HepG2 (cell line): ENCODE measurements around the gene FBLL1. TPM values are rescaled to one million over a fixed set of nuclear protein-coding genes. Genes with fewer than 3 reads are reported as not detected.

Experiments used
- ATAD3A ChIP-seq: sonication (generic); formaldehyde crosslinking; IDR thresholded peaks from 2 replicates; pipeline ENCODE4 v1.4.0; 2020; ENCODE audit warnings: missing genetic modification reagents
- CHD2 ChIP-seq: IDR thresholded peaks from 2 replicates; pipeline ENCODE4 v1.6.1; 2011; ENCODE audit warnings: low read depth, low read length, improper control_type of control experiment
- ELF3 ChIP-seq: IDR thresholded peaks from 2 replicates; pipeline ENCODE4 v1.6.1; 2016; ENCODE audit warnings: missing genetic modification reagents, missing compliant biosample characterization
- GATAD2A ChIP-seq: IDR thresholded peaks from 2 replicates; pipeline ENCODE4 v1.6.1; 2016
- GZF1 ChIP-seq: sonication (generic); formaldehyde crosslinking; IDR thresholded peaks from 2 replicates; pipeline ENCODE4 v1.5.1; 2020; ENCODE audit warnings: mild to moderate bottlenecking, missing genetic modification reagents
- KDM2A ChIP-seq: sonication (generic); formaldehyde crosslinking; IDR thresholded peaks from 2 replicates; pipeline ENCODE4 v1.4.0; 2020; ENCODE audit warnings: low read depth, missing genetic modification reagents, borderline replicate concordance
- KDM4B ChIP-seq: sonication (generic); formaldehyde crosslinking; IDR thresholded peaks from 2 replicates; pipeline ENCODE4 v1.4.0; 2020; ENCODE audit warnings: missing genetic modification reagents
- MAFK ChIP-seq, 2 experiments: IDR thresholded peaks in 1 of 2; conservative IDR thresholded peaks in 1 of 2; 2 replicates each; pipeline ENCODE4 v1.6.1; 2011; ENCODE audit warnings: improper control_type of control experiment in 2 of 2, low read length in 2 of 2
- MEIS2 ChIP-seq: sonication (generic); formaldehyde crosslinking; IDR thresholded peaks from 2 replicates; pipeline ENCODE4 v1.9.0; 2021; ENCODE audit warnings: mild to moderate bottlenecking, missing genetic modification reagents
- PHF8 ChIP-seq: sonication (generic); formaldehyde crosslinking; IDR thresholded peaks from 2 replicates; pipeline ENCODE4 v1.5.0; 2020; ENCODE audit warnings: missing genetic modification reagents
- SIX1 ChIP-seq: sonication (generic); formaldehyde crosslinking; IDR thresholded peaks from 2 replicates; pipeline ENCODE4 v1.4.0; 2020; ENCODE audit warnings: missing genetic modification reagents, borderline replicate concordance
- SKI ChIP-seq: fragments of 450-650 bp; IDR thresholded peaks from one replicate; pipeline ENCODE4 v1.6.1; 2018; ENCODE audit warnings: mild to moderate bottlenecking; ENCODE audit not compliant: partially characterized antibody
- ZFP41 ChIP-seq: sonication (generic); formaldehyde crosslinking; IDR thresholded peaks from 2 replicates; pipeline ENCODE4 v1.4.0; 2020; ENCODE audit warnings: mild to moderate bottlenecking, missing genetic modification reagents, borderline replicate concordance
- ZHX2 ChIP-seq, 2 experiments: sonication (generic) in 1 of 2; formaldehyde crosslinking in 1 of 2; IDR thresholded peaks; 2 replicates each; pipeline versions ENCODE4 v1.6.1 to v1.9.0; 2014 to 2022; ENCODE audit warnings: antibody characterized with exemption in 1 of 2, borderline replicate concordance in 1 of 2, inconsistent platforms in 1 of 2, low read depth in 1 of 2, missing genetic modification reagents in 1 of 2
- ZNF256 ChIP-seq: sonication (generic); formaldehyde crosslinking; conservative IDR thresholded peaks from 2 replicates; pipeline ENCODE4 v1.4.0; 2020; ENCODE audit warnings: missing genetic modification reagents
- ZNF484 ChIP-seq: sonication (generic); formaldehyde crosslinking; IDR thresholded peaks from 2 replicates; pipeline ENCODE4 v1.5.1; 2020; ENCODE audit warnings: mild to moderate bottlenecking, low read depth, missing genetic modification reagents, borderline replicate concordance
- ZNF547 ChIP-seq: sonication (generic); formaldehyde crosslinking; IDR thresholded peaks from 2 replicates; pipeline ENCODE4 v1.5.1; 2020; ENCODE audit warnings: mild to moderate bottlenecking, missing genetic modification reagents
- ZNF703 ChIP-seq: sonication (generic); formaldehyde crosslinking; IDR thresholded peaks from 2 replicates; pipeline ENCODE4 v1.5.1; 2020; ENCODE audit warnings: missing genetic modification reagents, mild to moderate bottlenecking, moderate library complexity, borderline replicate concordance
- ZSCAN5A ChIP-seq: sonication (generic); formaldehyde crosslinking; IDR thresholded peaks from 2 replicates; pipeline ENCODE4 v1.8.0; 2022; ENCODE audit warnings: mild to moderate bottlenecking, missing genetic modification reagents, borderline replicate concordance
- polyA plus RNA-seq, 8 experiments: library from polyadenylated mRNA; depleted of rRNA in 3 of 8; stranded (reverse) in 7 of 8; unstranded in 1 of 8; fragments of >200 nt; fragmentation: Illumina TruSeq in 4 of 8; extraction: Trizol in 4 of 8; gene quantifications; 2 replicates each; pipeline versions ENCODE4 v1.2.1 to v1.2.3, GENCODE V29; 2011 to 2016; ENCODE audit warnings: low read depth in 4 of 8, missing spikeins in 1 of 8, mixed read lengths in 1 of 8; ENCODE audit not compliant: insufficient read depth in 1 of 8
- total RNA-seq, 5 experiments: library from RNA; depleted of rRNA; stranded (reverse); fragments of >200 nt; fragmentation: Illumina TruSeq; extraction: Trizol; gene quantifications; 2 replicates each; pipeline ENCODE4 v1.2.3, GENCODE V29; 2016; ENCODE audit warnings: low read depth in 1 of 5
- TF ChIP-seq, protein P1 (sequence below): sonication (generic); formaldehyde crosslinking; IDR thresholded peaks from 2 replicates; pipeline ENCODE4 v1.9.0; 2021; ENCODE audit warnings: missing genetic modification reagents, borderline replicate concordance

FBLL1 gene
- total and polyA plus RNA-seq, 2 of the 13 experiments (the other 11 are each of a cell fraction or from before 2014, with no cell fraction given), result 0.17 to 0.18 TPM

GRCh38 chr5:168579488-168580226 is 50.6 kb downstream of the FBLL1 start (continued):
- peak; percentile 65; the same call in 1 of the 2 replicates for TF ChIP-seq ZHX2 (IDR thresholded peaks at IDR 0.05; ENCODE audit: low read depth)
- TF ChIP-seq ZHX2 (CRISPR knock-in tag; IDR thresholded peaks at IDR 0.05; ENCODE audit: borderline replicate concordance), result no peak
- no peak for TF ChIP-seq GZF1 (CRISPR knock-in tag)
- no peak for TF ChIP-seq MAFK (conservative IDR thresholded peaks at IDR 0.05 in 1 of 2, IDR thresholded peaks at IDR 0.05 in 1 of 2; ENCODE audit: low read length in 2 of 2)
- no peak for TF ChIP-seq ZNF703 (CRISPR knock-in tag)
- TF ChIP-seq ZFP41 (CRISPR knock-in tag), result no peak
- no peak for TF ChIP-seq MEIS2 (CRISPR knock-in tag)
- TF ChIP-seq ELF3 (CRISPR knock-in tag), result peak; percentile 59
- TF ChIP-seq SKI, result peak; percentile 66
- peak; percentile 76; the same call in 1 of the 2 replicates for TF ChIP-seq KDM2A (CRISPR knock-in tag)
- 0 out of 2 replicates have a peak, but pooled peaks have one; percentile 60 for TF ChIP-seq SIX1 (CRISPR knock-in tag)
- TF ChIP-seq ZNF256 (CRISPR knock-in tag), result no peak
- peak; percentile 60; the same call in 1 of the 2 replicates for TF ChIP-seq CHD2
- peak; percentile 40; the same call in 1 of the 2 replicates for TF ChIP-seq GATAD2A (CRISPR knock-in tag)
- peak; percentile 74 for TF ChIP-seq PHF8 (CRISPR knock-in tag)
- TF ChIP-seq ZSCAN5A (CRISPR knock-in tag), result no peak; the same call in 1 of the 2 replicates
- TF ChIP-seq KDM4B (CRISPR knock-in tag), result no peak
- TF ChIP-seq ATAD3A (CRISPR knock-in tag), result no peak
- no peak for TF ChIP-seq ZNF484 (CRISPR knock-in tag)
- TF ChIP-seq, protein P1, sequence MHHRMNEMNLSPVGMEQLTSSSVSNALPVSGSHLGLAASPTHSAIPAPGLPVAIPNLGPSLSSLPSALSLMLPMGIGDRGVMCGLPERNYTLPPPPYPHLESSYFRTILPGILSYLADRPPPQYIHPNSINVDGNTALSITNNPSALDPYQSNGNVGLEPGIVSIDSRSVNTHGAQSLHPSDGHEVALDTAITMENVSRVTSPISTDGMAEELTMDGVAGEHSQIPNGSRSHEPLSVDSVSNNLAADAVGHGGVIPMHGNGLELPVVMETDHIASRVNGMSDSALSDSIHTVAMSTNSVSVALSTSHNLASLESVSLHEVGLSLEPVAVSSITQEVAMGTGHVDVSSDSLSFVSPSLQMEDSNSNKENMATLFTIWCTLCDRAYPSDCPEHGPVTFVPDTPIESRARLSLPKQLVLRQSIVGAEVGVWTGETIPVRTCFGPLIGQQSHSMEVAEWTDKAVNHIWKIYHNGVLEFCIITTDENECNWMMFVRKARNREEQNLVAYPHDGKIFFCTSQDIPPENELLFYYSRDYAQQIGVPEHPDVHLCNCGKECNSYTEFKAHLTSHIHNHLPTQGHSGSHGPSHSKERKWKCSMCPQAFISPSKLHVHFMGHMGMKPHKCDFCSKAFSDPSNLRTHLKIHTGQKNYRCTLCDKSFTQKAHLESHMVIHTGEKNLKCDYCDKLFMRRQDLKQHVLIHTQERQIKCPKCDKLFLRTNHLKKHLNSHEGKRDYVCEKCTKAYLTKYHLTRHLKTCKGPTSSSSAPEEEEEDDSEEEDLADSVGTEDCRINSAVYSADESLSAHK (CRISPR knock-in tag), result no peak
- TF ChIP-seq ZNF547 (CRISPR knock-in tag), result no peak
